Right atrium auricular region (tissue), 2 donors: ENCODE measurements around the gene NCDN. TPM values are rescaled to one million over a fixed set of nuclear protein-coding genes. Genes with fewer than 3 reads are reported as not detected.

ENCODE experiments used
- DNase-seq: peaks from one replicate; pipeline ENCODE4 v3.0.0-alpha.2; 2019; ENCODE audit warnings: low spot score
- H3K27ac ChIP-seq, 2 donors: fragments of 200-600 bp; sonication (generic); 1 replicate in 1 of 2; 2 replicates in 1 of 2; pipeline ENCODE4 v1.5.1; 2016 to 2019
- H3K27me3 ChIP-seq, 2 donors: fragments of 200-600 bp; sonication (generic); one replicate each; pipeline versions ENCODE4 v1.5.1 to v1.6.0; 2017 to 2019
- H3K36me3 ChIP-seq: fragments of 200-600 bp; sonication (generic); one replicate; pipeline ENCODE4 v1.5.1; 2016
- H3K4me1 ChIP-seq, 2 donors: fragments of 200-600 bp; sonication (generic); one replicate each; pipeline versions ENCODE4 v1.5.1 to v1.6.0; 2017 to 2019
- H3K4me3 ChIP-seq, 2 donors: fragments of 200-600 bp; sonication (generic); 1 replicate in 1 of 2; 2 replicates in 1 of 2; pipeline ENCODE4 v1.5.1; 2017 to 2019; ENCODE audit warnings: mild to moderate bottlenecking in 1 of 2, moderate library complexity in 1 of 2
- H3K9me3 ChIP-seq, 2 donors: fragments of 200-600 bp; sonication (generic); one replicate each; pipeline ENCODE4 v1.5.1; 2019
- CTCF ChIP-seq, 2 donors: fragments of 200-600 bp; sonication (generic); IDR thresholded peaks; one replicate each; pipeline ENCODE4 v1.5.1; 2019; ENCODE audit warnings: antibody characterized with exemption in 2 of 2
- total RNA-seq, 2 donors: library from RNA; depleted of rRNA; stranded (reverse); fragments of >200 nt; gene quantifications; one replicate each; pipeline ENCODE4 v1.1.0, GENCODE V29; 2016

NCDN gene
- total RNA-seq, 2 donors from 2014 or later = 30.6 to 33.7 TPM

GRCh38 chr1:35564037-35564883, 6.7 kb downstream of the NCDN start:
- DNase-seq = peak; percentile 79
- Histone ChIP-seq H3K4me3 (no peak overlapping the region), H3K27ac (no peak overlapping the region), H3K4me1 (peaks cover 0 to 22% of the 10 kb centered on the region in 2 donors), H3K27me3 (no peaks in the 10 kb centered on the region), H3K9me3 (no peaks in the 10 kb centered on the region), H3K36me3 (peaks cover 27% of the 10 kb centered on the region)
- TF ChIP-seq CTCF (IDR thresholded peaks at IDR 0.05) = peak; percentile 51 to 84

DNA sequence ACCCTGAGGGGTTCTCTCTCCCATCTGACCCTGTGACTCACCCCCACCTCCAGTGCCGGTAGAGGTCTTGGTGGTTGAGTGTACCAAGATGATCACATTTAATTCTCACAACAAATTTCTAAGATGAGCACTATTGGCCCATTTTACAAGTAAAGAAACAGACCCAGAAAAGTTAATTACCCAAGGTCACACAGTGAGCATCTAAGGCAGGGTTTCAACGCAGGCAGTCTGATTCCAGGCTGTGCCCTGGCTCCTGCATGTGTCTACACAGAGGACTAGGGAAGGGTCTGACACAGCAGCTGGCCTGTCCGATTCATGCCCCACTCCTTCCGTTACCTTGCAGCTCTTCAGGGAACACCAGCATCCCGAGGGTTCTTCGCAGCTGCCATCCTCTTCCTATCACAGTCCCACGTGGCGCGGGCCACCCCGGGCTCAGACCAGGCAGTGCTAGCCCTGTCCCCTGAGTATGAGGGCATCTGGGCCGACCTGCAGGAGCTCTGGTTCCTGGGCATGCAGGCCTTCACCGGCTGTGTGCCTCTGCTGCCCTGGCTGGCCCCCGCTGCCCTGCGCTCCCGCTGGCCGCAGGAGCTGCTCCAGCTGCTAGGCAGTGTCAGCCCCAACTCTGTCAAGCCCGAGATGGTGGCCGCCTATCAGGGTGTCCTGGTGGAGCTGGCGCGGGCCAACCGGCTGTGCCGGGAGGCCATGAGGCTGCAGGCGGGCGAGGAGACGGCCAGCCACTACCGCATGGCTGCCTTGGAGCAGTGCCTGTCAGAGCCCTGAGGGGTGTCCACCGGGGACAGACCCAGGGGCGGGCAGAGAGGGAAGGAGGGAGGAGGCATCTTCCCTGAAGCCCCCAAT, 7.5 kb downstream of the NCDN start:
- Histone ChIP-seq H3K9me3 (no peaks in the 10 kb centered on the region), H3K4me3 (no peak overlapping the region), H3K27me3 (no peaks in the 10 kb centered on the region), H3K4me1 (peaks cover 0 to 18% of the 10 kb centered on the region in 2 donors), H3K36me3 (peaks cover 27% of the 10 kb centered on the region), H3K27ac (no peak overlapping the region)
- DNase-seq = no peak
- no peak for TF ChIP-seq CTCF (IDR thresholded peaks at IDR 0.05)

GRCh38 chr1:35565742-35566133, 8.1 kb downstream of the NCDN start:
- no peaks in the 10 kb centered on the region for H3K9me3 ChIP-seq
- H3K4me1 ChIP-seq = peaks cover 0 to 12% of the 10 kb centered on the region in 2 donors
- H3K36me3 ChIP-seq = peaks cover 27% of the 10 kb centered on the region
- no peaks in the 10 kb centered on the region for H3K27me3 ChIP-seq
- H3K27ac ChIP-seq = no peak overlapping the region
- no peak for DNase-seq
- TF ChIP-seq CTCF (IDR thresholded peaks at IDR 0.05) = no peak
- H3K4me3 ChIP-seq = no peak overlapping the region

GRCh38 chr1:35567947-35568558, 10.5 kb downstream of the NCDN start:
- Histone ChIP-seq H3K9me3 (no peaks in the 10 kb centered on the region), H3K27ac (no peak overlapping the region), H3K4me1 (peaks cover 0 to 3% of the 10 kb centered on the region in 2 donors), H3K36me3 (peaks cover 14% of the 10 kb centered on the region), H3K4me3 (no peak overlapping the region), H3K27me3 (peaks cover 0 to 10% of the 10 kb centered on the region in 2 donors)
- no peak for DNase-seq
- no peak for TF ChIP-seq CTCF (IDR thresholded peaks at IDR 0.05)

GRCh38 chr1:35568975-35569395, 11.4 kb downstream of the NCDN start:
- DNase-seq = no peak
- Histone ChIP-seq H3K36me3 (peaks cover 9% of the 10 kb centered on the region), H3K27ac (no peak overlapping the region), H3K27me3 (peaks cover 4 to 11% of the 10 kb centered on the region in 2 donors), H3K4me1 (peaks cover 0 to 13% of the 10 kb centered on the region in 2 donors), H3K4me3 (no peak overlapping the region), H3K9me3 (no peaks in the 10 kb centered on the region)
- TF ChIP-seq CTCF (IDR thresholded peaks at IDR 0.05) = peak; percentile 66 to 85
